GM12864 (cell line): ENCODE results near the gene PPP2R5A.
"Not testable (repeated sequence)": the region's sequence is repeated elsewhere in the genome, so short reads cannot be mapped to it uniquely, and the experiment has no call there.

Experiments used
- DNase-seq: peaks from one replicate; pipeline ENCODE4 v3.0.0-alpha.2; 2011; ENCODE audit warnings: low read depth
- H3K4me3 ChIP-seq: 2 replicates; pipeline ENCODE4 v1.5.1; 2011; ENCODE audit warnings: mild to moderate bottlenecking, low read depth, low read length, control low read depth
- TF ChIP-seq, protein P1 (sequence below): IDR thresholded peaks from 2 replicates; pipeline ENCODE4 v1.5.1; 2011; ENCODE audit warnings: low read depth, mild to moderate bottlenecking, moderate library complexity, low read length, control low read depth, inconsistent platforms; ENCODE audit errors: missing control alignments

PPP2R5A gene

DNA sequence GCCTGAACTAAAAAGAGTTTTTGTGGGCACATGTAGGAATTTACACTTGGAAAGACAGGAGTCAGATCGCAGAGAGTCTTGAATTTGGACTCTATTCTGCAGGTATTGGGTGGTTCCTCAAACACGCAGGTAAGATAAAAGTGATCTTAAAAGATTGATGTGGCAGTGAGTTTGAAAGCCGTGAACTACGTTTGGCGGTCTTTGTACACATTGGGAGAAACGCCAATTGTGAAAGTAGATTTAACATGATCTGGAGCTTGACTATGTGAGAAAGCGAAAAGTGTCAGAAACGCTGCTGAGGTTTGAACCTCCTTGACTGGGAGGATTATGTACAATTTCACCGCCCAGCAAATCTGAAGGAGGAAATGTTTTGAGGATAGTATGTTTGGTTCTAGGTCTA, 1.5 kb upstream of the PPP2R5A start:
- no peak overlapping the region for H3K4me3 ChIP-seq
- TF ChIP-seq, protein P1, sequence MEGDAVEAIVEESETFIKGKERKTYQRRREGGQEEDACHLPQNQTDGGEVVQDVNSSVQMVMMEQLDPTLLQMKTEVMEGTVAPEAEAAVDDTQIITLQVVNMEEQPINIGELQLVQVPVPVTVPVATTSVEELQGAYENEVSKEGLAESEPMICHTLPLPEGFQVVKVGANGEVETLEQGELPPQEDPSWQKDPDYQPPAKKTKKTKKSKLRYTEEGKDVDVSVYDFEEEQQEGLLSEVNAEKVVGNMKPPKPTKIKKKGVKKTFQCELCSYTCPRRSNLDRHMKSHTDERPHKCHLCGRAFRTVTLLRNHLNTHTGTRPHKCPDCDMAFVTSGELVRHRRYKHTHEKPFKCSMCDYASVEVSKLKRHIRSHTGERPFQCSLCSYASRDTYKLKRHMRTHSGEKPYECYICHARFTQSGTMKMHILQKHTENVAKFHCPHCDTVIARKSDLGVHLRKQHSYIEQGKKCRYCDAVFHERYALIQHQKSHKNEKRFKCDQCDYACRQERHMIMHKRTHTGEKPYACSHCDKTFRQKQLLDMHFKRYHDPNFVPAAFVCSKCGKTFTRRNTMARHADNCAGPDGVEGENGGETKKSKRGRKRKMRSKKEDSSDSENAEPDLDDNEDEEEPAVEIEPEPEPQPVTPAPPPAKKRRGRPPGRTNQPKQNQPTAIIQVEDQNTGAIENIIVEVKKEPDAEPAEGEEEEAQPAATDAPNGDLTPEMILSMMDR, result no peak
- DNase-seq, result no peak

DNA sequence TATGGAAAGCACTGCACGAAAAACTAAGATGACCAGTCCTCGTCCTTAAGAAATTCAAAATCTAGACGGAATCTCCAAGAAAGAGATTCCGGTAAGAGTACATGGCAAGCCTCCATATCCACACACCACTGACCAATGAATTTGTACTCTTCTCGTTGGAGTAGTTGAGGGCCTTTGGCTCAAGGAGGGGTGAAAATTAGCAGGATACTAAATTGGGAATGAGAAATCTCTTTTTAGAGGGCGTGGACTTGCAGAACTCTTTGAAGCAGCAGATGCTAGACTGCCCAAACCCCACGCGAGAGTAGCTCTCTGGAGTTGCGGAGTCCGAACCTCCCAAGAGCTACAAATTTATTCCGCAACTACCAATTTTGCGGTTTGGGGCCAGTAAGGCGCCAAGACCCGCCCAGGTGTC, 872 bp upstream of the PPP2R5A start:
- DNase-seq, result no peak
- peak overlapping the region; percentile 84 for H3K4me3 ChIP-seq
- TF ChIP-seq, protein P1, result no peak

DNA sequence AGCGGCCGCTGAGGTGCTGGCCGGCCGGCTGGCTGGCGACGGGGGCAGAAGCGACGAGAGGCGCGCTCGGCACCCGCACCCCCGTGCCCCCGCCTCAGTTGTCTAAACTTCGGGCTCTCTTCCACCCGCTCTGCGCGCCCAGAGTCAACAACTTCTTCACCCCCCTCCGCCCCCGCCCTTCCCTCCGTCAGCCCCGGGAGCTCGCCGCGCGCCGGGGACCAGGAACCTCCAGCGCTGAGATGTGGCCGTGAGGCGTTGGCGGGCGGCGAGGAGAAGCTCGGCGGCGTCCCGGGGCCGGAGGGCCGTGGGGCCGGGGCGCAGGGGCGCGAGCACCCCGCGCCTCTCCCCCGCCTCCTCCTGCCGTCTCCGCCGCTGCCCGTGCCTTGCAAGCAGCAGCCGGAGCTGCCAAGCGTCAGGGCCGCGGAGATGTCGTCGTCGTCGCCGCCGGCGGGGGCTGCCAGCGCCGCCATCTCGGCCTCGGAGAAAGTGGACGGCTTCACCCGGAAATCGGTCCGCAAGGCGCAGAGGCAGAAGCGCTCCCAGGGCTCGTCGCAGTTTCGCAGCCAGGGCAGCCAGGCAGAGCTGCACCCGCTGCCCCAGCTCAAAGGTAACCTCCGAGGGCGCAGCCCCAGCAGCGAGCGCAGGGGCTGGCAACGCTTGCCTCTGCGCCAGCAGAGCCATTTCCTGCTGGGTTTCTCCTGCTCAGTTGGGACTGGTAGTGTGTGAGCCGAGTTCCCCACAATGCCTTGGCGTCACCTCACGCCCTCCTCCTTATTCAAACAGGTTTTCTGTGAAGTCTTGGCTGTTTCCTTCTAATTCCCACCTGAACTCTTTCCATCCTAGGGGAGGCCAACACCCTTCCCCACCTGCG, 710 bp downstream of the PPP2R5A start:
- peak; percentile 31 for DNase-seq
- TF ChIP-seq, protein P1, result no peak
- H3K4me3 ChIP-seq, result peak overlapping the region; percentile 79

DNA sequence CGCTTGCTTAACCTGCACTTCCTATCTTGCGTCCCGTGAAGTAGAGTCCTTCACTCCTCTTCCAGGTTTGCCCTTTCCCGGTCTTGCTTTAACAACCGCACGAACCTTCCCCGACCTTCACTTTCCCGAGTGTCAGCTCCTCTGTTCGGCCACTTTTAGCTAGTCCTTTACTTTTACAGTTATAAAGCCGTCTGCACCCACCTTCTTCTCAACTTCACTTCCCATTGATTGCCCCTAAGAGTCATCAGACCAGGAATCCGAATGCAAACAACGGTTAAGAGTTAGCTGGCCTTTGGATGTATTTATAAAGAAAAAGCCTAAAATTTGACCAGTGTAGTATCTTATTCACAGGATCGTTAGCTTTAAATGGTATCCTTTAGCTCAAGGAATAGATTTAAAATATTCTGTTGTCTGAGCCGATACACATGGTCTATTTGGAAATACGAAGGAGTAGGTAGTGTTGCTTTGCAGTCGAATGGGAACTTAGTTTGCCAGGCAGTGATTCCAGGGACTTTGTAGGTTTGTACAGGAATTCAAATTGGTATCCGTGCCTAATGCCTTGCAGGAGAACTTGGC, 1.4 kb downstream of the PPP2R5A start:
- peak overlapping the region; percentile 79 for H3K4me3 ChIP-seq
- DNase-seq, result no peak
- TF ChIP-seq, protein P1, result no peak

DNA sequence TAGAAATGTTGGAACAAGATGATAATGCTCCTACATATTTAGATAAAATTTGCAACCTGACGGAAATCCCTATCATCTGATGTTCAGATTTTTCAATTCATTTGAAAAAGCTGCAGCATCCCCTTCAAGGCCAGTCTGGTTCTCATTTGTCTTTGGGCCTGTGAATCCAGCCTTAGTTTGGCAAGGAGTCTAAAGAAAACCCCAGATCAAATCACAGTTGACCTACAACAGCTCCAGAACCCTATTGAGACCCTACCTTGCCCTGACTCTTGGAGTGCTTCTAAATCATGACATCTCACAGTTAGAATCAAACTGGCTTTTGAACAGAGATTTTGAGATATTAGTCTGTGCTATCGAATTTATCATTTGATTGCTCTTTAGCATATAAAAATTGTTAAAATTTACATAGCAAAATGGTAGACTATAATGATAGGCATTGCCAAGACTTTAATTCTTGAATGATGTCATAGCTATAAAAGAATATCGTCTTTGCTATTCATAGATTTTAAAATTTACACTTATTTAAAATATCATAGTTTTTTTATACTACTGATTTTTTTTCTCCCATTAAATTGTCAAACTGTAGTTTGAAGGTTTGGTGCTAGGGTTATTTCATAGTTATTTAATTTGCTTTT, 2.2 kb downstream of the PPP2R5A start:
- peak overlapping the region; percentile 79 for H3K4me3 ChIP-seq
- TF ChIP-seq, protein P1, result no peak
- DNase-seq, result no peak

DNA sequence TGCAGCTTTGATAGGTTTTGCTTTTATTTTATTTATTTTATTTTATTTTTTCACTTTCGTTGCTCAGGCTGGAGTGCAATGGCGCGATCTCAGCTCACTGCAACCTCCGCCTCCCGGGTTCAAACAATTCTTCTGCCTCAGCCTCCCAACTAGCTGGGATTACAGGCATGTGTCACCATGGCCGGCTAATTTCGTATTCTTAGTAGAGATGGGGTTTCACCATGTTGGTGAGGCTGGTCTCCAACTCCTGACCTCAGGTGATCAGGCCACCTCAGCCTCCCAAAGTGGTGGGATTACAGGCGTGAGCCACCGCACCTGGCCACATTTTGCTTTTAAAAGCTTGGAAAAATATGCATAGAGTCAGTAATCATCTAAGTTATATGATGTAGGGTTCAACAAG, 2.8 kb downstream of the PPP2R5A start:
- DNase-seq, result not testable (repeated sequence)
- H3K4me3 ChIP-seq, result peak overlapping the region; percentile 26; the same call in 1 of the 2 replicates

DNA sequence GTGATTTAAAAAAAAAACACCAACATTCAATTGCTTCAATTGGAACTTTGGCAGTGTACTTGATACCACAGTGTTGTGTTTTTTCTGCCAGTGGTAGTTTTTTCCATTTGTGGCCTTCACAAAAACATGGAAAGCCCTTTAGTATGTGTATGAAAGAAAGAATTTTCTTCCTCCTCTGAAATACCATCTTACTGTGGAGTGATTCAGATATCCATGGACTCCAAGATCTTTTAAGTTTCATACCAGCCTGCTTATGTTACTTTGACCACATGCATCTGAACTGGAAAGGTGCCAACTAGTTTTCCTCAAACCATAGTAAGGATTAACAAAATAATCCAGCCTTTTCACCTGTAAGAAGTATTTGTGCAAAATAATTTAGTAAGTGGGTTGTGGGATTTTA, 3.4 kb downstream of the PPP2R5A start:
- H3K4me3 ChIP-seq, result no peak overlapping the region
- no peak for DNase-seq
- TF ChIP-seq, protein P1, result no peak
